Esophagus squamous epithelium (tissue), 5 donors: ENCODE measurements around the gene GRN. TPM values are rescaled to one million over a fixed set of nuclear protein-coding genes. Genes with fewer than 3 reads are reported as not detected.

Experiments
- DNase-seq: peaks from one replicate; lab custom pipeline; 2025; lab: John Stamatoyannopoulos, UW
- H3K27ac ChIP-seq, 4 donors: fragments of 200-600 bp; sonication (generic); one replicate each; pipeline ENCODE4 v1.5.1; 2016 to 2019; ENCODE audit warnings: mild to moderate bottlenecking in 1 of 4
- H3K27me3 ChIP-seq, 4 donors: fragments of 200-600 bp; sonication (generic); 1 replicate in 3 of 4; 2 replicates in 1 of 4; pipeline versions ENCODE4 v1.5.1 to v1.6.0; 2017 to 2021; ENCODE audit warnings: antibody characterized with exemption in 1 of 4
- H3K36me3 ChIP-seq, 3 donors: fragments of 200-600 bp; sonication (generic); one replicate each; pipeline ENCODE4 v1.5.1; 2016 to 2019
- H3K4me1 ChIP-seq, 3 donors: fragments of 200-600 bp; sonication (generic); one replicate each; pipeline ENCODE4 v1.5.1; 2017 to 2019
- H3K4me3 ChIP-seq, 4 donors: fragments of 200-600 bp; sonication (generic); 1 replicate in 3 of 4; 2 replicates in 1 of 4; pipeline ENCODE4 v1.5.1; 2016 to 2019; ENCODE audit warnings: mild to moderate bottlenecking in 2 of 4, moderate library complexity in 1 of 4
- H3K9me3 ChIP-seq, 3 donors: fragments of 200-600 bp; sonication (generic); one replicate each; pipeline ENCODE4 v1.5.1; 2016 to 2019
- CTCF ChIP-seq, 6 experiments: fragments of 450-650 bp in 4 of 6; fragments of 200-600 bp in 2 of 6; sonication (generic) in 2 of 6; IDR thresholded peaks; one replicate each; pipeline ENCODE4 v1.5.1; 2016 to 2019; ENCODE audit warnings: antibody characterized with exemption in 6 of 6, mild to moderate bottlenecking in 4 of 6, moderate library complexity in 4 of 6
- POLR2A ChIP-seq, 4 donors: fragments of 450-650 bp; IDR thresholded peaks; one replicate each; pipeline ENCODE4 v1.6.1; 2017; ENCODE audit warnings: antibody characterized with exemption in 4 of 4, mild to moderate bottlenecking in 4 of 4, moderate library complexity in 3 of 4
- WGBS, 2 donors: methylation state at CpG; one replicate each; pipeline ENCODE4 v1.1.5; 2018; 5-methylcytosine and 5-hydroxymethylcytosine counted together
- intact Hi-C: fragments of 100-400 bp; cut with DNase I; formaldehyde crosslinking; loops from one replicate; pipeline ENCODE4 v1.15.0; 2022
- total RNA-seq, 4 donors: library from RNA; depleted of rRNA; stranded (reverse); fragments of >200 nt; gene quantifications; one replicate each; pipeline ENCODE4 v1.1.0, GENCODE V29; 2016
- donor health status: DM: yes; HTN: yes; CAD: no.

Gene GRN
- total RNA-seq, 4 donors from 2014 or later = 428 to 1,204 (median 642) TPM

- WGBS, 2 donors = 66 to 68% methylated on average over 11 to 13 of the region's 77 CpGs
Observed at GRCh38 chr17:44354582-44355561, 9.8 kb downstream of the GRN start.

GRCh38 chr17:44355642-44356099, 10.6 kb downstream of the GRN start:
- H3K27ac ChIP-seq = no peak overlapping the region
- H3K27me3 ChIP-seq = no peaks in the 10 kb centered on the region
- peaks cover 20 to 29% (median 26%) of the 10 kb centered on the region in 3 donors for H3K36me3 ChIP-seq
- no peak for DNase-seq
- peaks cover 0 to 12% (median 4%) of the 10 kb centered on the region in 3 donors for H3K4me1 ChIP-seq
- intact Hi-C loops = no loop called here
- WGBS, 2 donors = 74 to 86% methylated on average over 5 to 15 of the region's 17 CpGs
- H3K9me3 ChIP-seq = no peaks in the 10 kb centered on the region
- TF ChIP-seq CTCF (IDR thresholded peaks at IDR 0.05) (no peak), POLR2A (IDR thresholded peaks at IDR 0.05) (no peak)
- H3K4me3 ChIP-seq = no peak overlapping the region

More at GRCh38 chr17:44354582-44355561, 9.8 kb downstream of the GRN start:
- H3K36me3 ChIP-seq = peaks cover 28 to 37% (median 32%) of the 10 kb centered on the region in 3 donors
- H3K27me3 ChIP-seq = no peaks in the 10 kb centered on the region
- no peak for DNase-seq
- no peak overlapping the region for H3K27ac ChIP-seq
- intact Hi-C loops = no loop called here
- peaks cover 0 to 18% (median 4%) of the 10 kb centered on the region in 3 donors for H3K4me1 ChIP-seq
- H3K4me3 ChIP-seq = peak overlapping the region in 2 of 4 donors; percentile 43 to 60
- TF ChIP-seq POLR2A (IDR thresholded peaks at IDR 0.05) (no peak), CTCF (IDR thresholded peaks at IDR 0.05) (peak in 4 of 6 experiments; percentile 12 to 37 (median 20))
- no peaks in the 10 kb centered on the region for H3K9me3 ChIP-seq

GRCh38 chr17:44356241-44356640, 11.1 kb downstream of the GRN start:
- peaks cover 15 to 23% (median 21%) of the 10 kb centered on the region in 3 donors for H3K36me3 ChIP-seq
- TF ChIP-seq POLR2A (IDR thresholded peaks at IDR 0.05) = no peak
- no peak for TF ChIP-seq CTCF (IDR thresholded peaks at IDR 0.05)
- 58% methylated on average over 7 of the region's 11 CpGs; no CpG with 5 or more reads in 1 of the 2 donors for WGBS, 2 donors
- no peaks in the 10 kb centered on the region for H3K27me3 ChIP-seq
- H3K27ac ChIP-seq = no peak overlapping the region
- no peak overlapping the region for H3K4me3 ChIP-seq
- peaks cover 0 to 14% (median 4%) of the 10 kb centered on the region in 3 donors for H3K4me1 ChIP-seq
- no peak for DNase-seq
- H3K9me3 ChIP-seq = no peaks in the 10 kb centered on the region
- intact Hi-C loops = no loop called here

GRCh38 chr17:44358066-44358465, 13.0 kb downstream of the GRN start:
- Histone ChIP-seq H3K4me1 (peaks cover 3 to 31% (median 10%) of the 10 kb centered on the region in 3 donors), H3K4me3 (no peak overlapping the region), H3K36me3 (peaks cover 0 to 5% (median 2%) of the 10 kb centered on the region in 3 donors), H3K27me3 (peaks cover 0 to 8% (median 0%) of the 10 kb centered on the region in 4 donors), H3K27ac (no peak overlapping the region), H3K9me3 (no peaks in the 10 kb centered on the region)
- 68 to 81% methylated on average over 6 to 9 of the region's 9 CpGs for WGBS, 2 donors
- TF ChIP-seq CTCF (IDR thresholded peaks at IDR 0.05) (no peak), POLR2A (IDR thresholded peaks at IDR 0.05) (no peak)
- intact Hi-C loops = no loop called here
- no peak for DNase-seq

- 58 to 68% methylated on average over 3 to 4 of the region's 6 CpGs for WGBS, 2 donors
- Histone ChIP-seq H3K27ac (no peak overlapping the region), H3K36me3 (no peaks in the 10 kb centered on the region), H3K9me3 (no peaks in the 10 kb centered on the region), H3K4me3 (no peak overlapping the region), H3K4me1 (peaks cover 3 to 33% (median 13%) of the 10 kb centered on the region in 3 donors), H3K27me3 (peaks cover 0 to 8% (median 0%) of the 10 kb centered on the region in 4 donors)
- no peak for DNase-seq
- intact Hi-C loops = no loop called here
- TF ChIP-seq CTCF (IDR thresholded peaks at IDR 0.05) (no peak), POLR2A (IDR thresholded peaks at IDR 0.05) (no peak)
Observed at GRCh38 chr17:44359006-44359405, 13.9 kb downstream of the GRN start.
